ENCODE measurements around the gene TLK2. TPM values are rescaled to one million over a fixed set of nuclear protein-coding genes. Genes with fewer than 3 reads are reported as not detected.
"Not testable (repeated sequence)": the region's sequence is repeated elsewhere in the genome, so short reads cannot be mapped to it uniquely, and the experiment has no call there.

Gene TLK2
- polyA plus RNA-seq, 4 donors = 58.8 to 72.6 (median 68.8) TPM

- DNase-seq (ENCODE audit: low read depth in 4 of 4, low spot score in 3 of 4) = not testable (repeated sequence)
Measured at GRCh38 chr17:62552851-62553659, 74.4 kb downstream of the TLK2 start.

- DNase-seq (ENCODE audit: low read depth in 4 of 4, low spot score in 3 of 4) = not testable (repeated sequence)
Measured at GRCh38 chr17:62557532-62557931, 78.9 kb downstream of the TLK2 start.

DNA sequence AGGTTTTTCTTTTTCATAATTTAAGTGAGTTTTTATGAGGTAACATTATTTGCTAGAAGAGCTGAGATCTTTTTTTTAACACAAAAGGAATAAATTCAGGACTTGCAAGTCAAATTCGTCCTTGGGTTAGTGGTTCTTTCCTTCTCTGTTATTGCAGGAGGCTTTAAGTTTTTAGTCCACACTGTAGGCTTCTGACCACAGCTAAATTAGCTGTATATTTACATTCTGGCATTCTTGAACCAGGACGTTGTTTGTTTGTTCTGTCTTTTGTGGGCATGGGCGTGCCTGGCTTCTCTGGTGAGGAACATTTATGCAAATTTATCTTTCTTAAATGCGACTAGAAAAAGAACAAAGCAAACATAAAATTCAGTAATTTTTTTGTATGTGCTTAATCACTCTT, 80.3 kb downstream of the TLK2 start:
- not testable (repeated sequence) for DNase-seq (ENCODE audit: low read depth in 4 of 4, low spot score in 3 of 4)

DNA sequence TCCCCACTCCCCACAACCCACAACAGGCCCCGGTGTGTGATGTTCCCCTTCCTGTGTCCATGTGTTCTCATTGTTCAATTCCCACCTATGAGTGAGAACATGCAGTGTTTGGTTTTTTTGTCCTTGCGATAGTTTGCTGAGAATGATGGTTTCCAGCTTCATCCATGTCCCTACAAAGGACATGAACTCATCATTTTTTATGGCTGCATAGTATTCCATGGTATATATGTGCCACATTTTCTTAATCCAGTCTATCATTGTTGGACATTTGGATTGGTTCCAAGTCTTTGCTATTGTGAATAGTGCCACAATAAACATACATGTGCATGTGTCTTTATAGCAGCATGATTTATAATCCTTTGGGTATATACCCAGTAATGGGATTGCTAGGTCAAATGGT, 82.3 kb downstream of the TLK2 start:
- DNase-seq (ENCODE audit: low read depth in 4 of 4, low spot score in 3 of 4) = not testable (repeated sequence)

GRCh38 chr17:62562656-62563055, 84.0 kb downstream of the TLK2 start:
- DNase-seq (ENCODE audit: low read depth in 4 of 4, low spot score in 3 of 4) = no peak

GRCh38 chr17:62565817-62566216, 87.2 kb downstream of the TLK2 start:
- no peak for DNase-seq (ENCODE audit: low read depth in 4 of 4, low spot score in 3 of 4)

GRCh38 chr17:62566996-62567578, 88.5 kb downstream of the TLK2 start:
- DNase-seq (ENCODE audit: low read depth in 4 of 4, low spot score in 3 of 4) = no peak

DNA sequence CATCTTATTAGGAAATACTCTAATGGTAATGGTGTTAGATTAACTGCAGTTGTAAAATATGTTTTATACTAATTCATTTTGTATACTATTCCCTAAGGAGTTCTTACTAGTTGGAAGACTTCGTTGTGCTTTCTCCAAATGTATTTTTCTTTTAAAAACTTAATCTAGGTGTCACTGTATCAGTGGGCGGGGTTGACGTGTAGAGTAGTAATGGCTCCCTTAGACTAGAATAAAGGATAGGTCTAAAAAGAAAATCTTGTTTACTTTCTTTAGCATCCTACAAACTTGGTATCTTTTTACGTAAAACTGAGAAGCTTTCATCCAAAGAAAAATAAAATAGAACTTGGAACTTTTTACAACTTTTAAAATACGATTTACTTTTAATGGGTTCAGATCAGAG, 93.9 kb downstream of the TLK2 start:
- no peak for DNase-seq (ENCODE audit: low read depth in 4 of 4, low spot score in 3 of 4)

DNA sequence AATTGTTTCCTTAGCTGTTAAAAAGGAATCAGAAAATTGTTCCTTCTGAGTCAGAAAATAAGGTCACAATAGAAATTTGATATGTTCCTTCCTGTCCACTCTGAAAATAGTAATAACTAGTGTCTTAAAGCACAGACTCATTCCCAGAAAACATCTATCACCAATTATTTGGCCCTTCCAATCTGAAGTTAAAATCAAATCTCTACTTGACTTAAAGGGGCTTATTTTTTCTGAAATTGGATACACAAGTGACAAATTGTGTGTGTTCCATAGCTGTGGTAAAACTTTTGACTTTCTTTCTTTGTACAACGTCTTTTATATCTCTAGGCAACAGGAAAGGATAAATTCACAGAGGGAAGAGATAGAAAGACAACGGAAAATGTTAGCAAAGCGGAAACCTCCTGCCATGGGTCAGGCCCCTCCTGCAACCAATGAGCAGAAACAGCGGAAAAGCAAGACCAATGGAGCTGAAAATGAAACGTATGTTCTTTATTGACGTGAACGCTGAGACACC, 94.3 kb downstream of the TLK2 start:
- peak in 1 of 4 donors; percentile 12 for DNase-seq (ENCODE audit: low read depth in 4 of 4, low spot score in 3 of 4)

- DNase-seq (ENCODE audit: low read depth in 4 of 4, low spot score in 3 of 4) = no peak
Measured at GRCh38 chr17:62573480-62574117, 95.0 kb downstream of the TLK2 start.

GRCh38 chr17:62576382-62576781, 97.8 kb downstream of the TLK2 start:
- DNase-seq (ENCODE audit: low read depth in 4 of 4, low spot score in 3 of 4) = no peak

DNA sequence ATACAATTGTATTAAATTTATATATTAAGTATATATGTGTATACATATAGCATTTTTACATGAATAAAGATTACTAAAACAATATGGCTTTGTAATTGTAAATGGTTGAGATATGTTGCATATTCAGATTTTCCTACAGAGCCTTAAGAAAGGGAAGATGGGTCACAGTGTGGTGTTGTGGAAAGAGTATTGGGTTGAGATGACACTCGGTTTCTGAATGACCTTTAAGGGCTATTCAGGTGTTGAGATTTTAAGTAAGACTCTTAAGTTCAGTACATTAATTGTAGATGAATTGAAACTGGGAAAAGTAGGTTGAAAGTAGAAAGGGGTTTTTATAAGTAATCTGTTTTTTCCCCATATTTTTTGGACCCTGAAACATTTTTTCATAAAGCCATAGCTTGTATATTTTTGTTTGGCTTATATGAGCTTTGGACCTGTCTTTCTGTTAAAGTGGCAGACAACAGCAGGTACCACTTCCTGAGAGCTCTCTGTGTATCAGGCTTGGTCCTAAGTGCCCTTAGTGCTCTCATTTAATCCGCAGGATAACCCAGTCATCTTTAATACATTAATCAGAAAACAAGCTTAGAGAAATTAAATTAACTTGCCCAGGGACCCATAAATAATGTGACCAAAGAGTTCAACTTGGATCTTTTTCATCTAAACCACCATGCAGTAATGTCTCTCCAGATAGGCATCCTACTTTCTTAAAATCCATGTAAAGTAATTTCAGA, 100.3 kb downstream of the TLK2 start:
- DNase-seq (ENCODE audit: low read depth in 4 of 4, low spot score in 3 of 4) = no peak

DNA sequence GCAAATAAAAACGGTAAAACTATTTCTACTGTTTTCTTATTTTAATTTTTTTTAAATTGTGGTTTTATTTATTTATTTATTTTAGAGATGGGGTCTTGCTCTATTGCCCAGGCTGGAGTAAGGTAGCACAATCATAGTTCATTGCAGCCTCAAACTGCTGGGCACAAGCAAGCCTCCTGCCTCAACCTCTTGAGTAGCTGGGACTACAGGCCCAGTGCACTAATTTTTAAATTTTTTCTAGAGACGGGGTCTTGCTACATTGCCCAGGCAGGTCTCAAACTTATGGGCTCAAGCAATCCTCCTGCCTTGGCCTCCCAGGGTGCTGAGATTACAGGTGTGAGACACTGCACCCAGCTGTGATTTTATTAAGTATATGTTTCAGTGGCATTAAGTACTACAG, 102.3 kb downstream of the TLK2 start:
- no peak for DNase-seq (ENCODE audit: low read depth in 4 of 4, low spot score in 3 of 4)

DNA sequence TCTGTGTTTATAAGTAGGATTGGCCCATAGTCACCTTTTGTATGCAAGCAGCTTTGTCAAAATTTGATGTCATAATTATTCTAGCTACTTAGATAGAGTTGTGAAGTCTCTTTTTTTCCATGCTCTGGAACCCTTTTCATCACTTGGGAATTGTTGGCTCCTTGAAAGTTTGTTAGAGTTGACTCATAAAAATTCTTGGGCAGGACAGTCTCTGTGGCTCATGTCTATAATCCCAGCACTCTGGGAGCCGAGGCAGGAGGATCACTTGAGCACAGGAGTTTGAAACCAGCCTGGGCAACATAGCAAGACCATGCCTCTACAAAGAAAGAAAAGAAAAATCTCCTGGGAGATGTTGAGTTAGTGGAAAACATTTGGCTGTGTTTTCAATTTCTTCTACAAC, 103.1 kb downstream of the TLK2 start:
- DNase-seq (ENCODE audit: low read depth in 4 of 4, low spot score in 3 of 4) = no peak

DNA sequence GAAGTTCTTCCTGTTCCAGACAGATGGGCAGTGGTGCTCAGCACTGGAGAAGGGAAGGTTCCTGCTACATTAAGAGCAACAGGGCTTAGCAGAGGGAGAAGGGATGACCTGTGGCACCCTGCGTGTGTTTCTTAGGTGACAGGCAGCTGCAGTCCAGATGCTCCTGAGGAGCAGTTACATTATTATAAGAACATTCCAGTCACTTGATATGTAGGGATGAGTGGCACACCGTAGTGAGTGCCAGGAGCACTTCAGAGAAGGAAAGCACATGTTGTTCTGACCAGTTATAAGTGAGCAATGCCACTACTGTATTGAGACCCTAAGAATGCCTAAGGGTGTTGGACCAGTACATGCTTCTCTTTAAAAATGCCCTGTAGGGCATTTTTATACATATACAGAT, 108.9 kb downstream of the TLK2 start:
- no peak for DNase-seq (ENCODE audit: low read depth in 4 of 4, low spot score in 3 of 4)

- DNase-seq (ENCODE audit: low read depth in 4 of 4, low spot score in 3 of 4) = no peak
Measured at GRCh38 chr17:62588109-62588508, 109.5 kb downstream of the TLK2 start.

GRCh38 chr17:62591333-62591732, 112.7 kb downstream of the TLK2 start:
- DNase-seq (ENCODE audit: low read depth in 4 of 4, low spot score in 3 of 4) = no peak

GRCh38 chr17:62591822-62592221, 113.2 kb downstream of the TLK2 start:
- not testable (repeated sequence) for DNase-seq (ENCODE audit: low read depth in 4 of 4, low spot score in 3 of 4)

GRCh38 chr17:62592341-62593099, 113.9 kb downstream of the TLK2 start:
- DNase-seq (ENCODE audit: low read depth in 4 of 4, low spot score in 3 of 4) = no peak

DNA sequence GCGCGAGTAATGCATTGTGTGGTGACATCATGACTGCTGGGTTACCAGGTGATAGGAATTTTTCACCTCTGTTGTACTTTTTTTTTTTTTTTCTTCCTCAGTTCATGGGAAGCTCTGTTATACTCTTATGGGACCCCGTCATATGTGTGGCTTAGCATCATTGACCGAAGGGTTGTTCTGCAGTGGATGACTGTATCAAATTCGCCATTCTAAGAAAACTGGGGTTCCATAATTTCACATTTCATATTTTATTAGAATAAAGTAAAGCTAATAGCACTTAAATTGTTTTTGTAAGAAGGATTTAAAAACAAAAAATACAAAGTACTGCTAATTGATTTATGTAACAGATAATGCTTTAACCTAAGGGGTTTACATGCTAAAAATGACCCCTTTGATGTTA, 116.9 kb downstream of the TLK2 start:
- DNase-seq (ENCODE audit: low read depth in 4 of 4, low spot score in 3 of 4) = no peak
